CD4-positive, alpha-beta T cell treated with Interferon gamma for 1 hour (primary cell): ENCODE results near the gene C1QC.

ENCODE experiments used
- DNase-seq: peaks from one replicate; pipeline ENCODE4 v3.0.0-alpha.2; 2020

C1QC gene

GRCh38 chr1:22643381-22643780 is at the start of gene C1QC:
TSS of gene C1QC (plus strand) at chr1:22643633. CDS start at chr1:22644024, 391 bp downstream.
- DNase-seq = no peak

- no peak for DNase-seq
Measured at GRCh38 chr1:22594396-22594795, 49.0 kb upstream of the C1QC start.

GRCh38 chr1:22595108-22595507 is 48.3 kb upstream of the C1QC start:
- no peak for DNase-seq

- DNase-seq = no peak
Measured at GRCh38 chr1:22597301-22597965, 46.0 kb upstream of the C1QC start.

- no peak for DNase-seq
Measured at GRCh38 chr1:22597996-22598395, 45.4 kb upstream of the C1QC start.

- no peak for DNase-seq
Measured at GRCh38 chr1:22598736-22599135, 44.7 kb upstream of the C1QC start.

- no peak for DNase-seq
Measured at GRCh38 chr1:22600071-22600816, 43.2 kb upstream of the C1QC start.

- DNase-seq = no peak
Measured at GRCh38 chr1:22600817-22601605, 42.4 kb upstream of the C1QC start.

GRCh38 chr1:22601610-22602009 is 41.8 kb upstream of the C1QC start:
- no peak for DNase-seq

GRCh38 chr1:22602060-22602740 is 41.2 kb upstream of the C1QC start:
- no peak for DNase-seq

GRCh38 chr1:22606161-22606560 is 37.3 kb upstream of the C1QC start:
- DNase-seq = no peak

- DNase-seq = no peak
Measured at GRCh38 chr1:22607154-22607553, 36.3 kb upstream of the C1QC start.

- no peak for DNase-seq
Measured at GRCh38 chr1:22608361-22608760, 35.1 kb upstream of the C1QC start.

- no peak for DNase-seq
Measured at GRCh38 chr1:22609291-22609690, 34.1 kb upstream of the C1QC start.

GRCh38 chr1:22611530-22611947 is 31.9 kb upstream of the C1QC start:
- DNase-seq = no peak

- DNase-seq = no peak
Measured at GRCh38 chr1:22612671-22613571, 30.5 kb upstream of the C1QC start.

GRCh38 chr1:22613572-22613918 is 29.9 kb upstream of the C1QC start:
- DNase-seq = no peak

GRCh38 chr1:22613951-22614350 is 29.5 kb upstream of the C1QC start:
- no peak for DNase-seq

GRCh38 chr1:22615886-22616285 is 27.5 kb upstream of the C1QC start:
- DNase-seq = no peak

GRCh38 chr1:22616571-22616970 is 26.9 kb upstream of the C1QC start:
- DNase-seq = no peak

GRCh38 chr1:22618056-22618455 is 25.4 kb upstream of the C1QC start:
- DNase-seq = no peak

- DNase-seq = no peak
Measured at GRCh38 chr1:22619252-22619651, 24.2 kb upstream of the C1QC start.
